Kidney epithelial cell (primary cell): ENCODE results near the gene MED13L. TPM values are rescaled to one million over a fixed set of nuclear protein-coding genes. Genes with fewer than 3 reads are reported as not detected.

ENCODE experiments used
- DNase-seq: peaks from one replicate; pipeline ENCODE4 v3.0.0-alpha.2; 2010; ENCODE audit warnings: low read depth
- H3K27me3 ChIP-seq: 2 replicates; pipeline ENCODE4 v1.6.0; 2011; ENCODE audit warnings: low read length; ENCODE audit not compliant: control insufficient read depth, insufficient read depth
- H3K36me3 ChIP-seq: 2 replicates; pipeline ENCODE4 v1.5.1; 2011; ENCODE audit warnings: low read length; ENCODE audit not compliant: control insufficient read depth, insufficient read depth
- H3K4me3 ChIP-seq: 2 replicates; pipeline ENCODE4 v1.5.1; 2011; ENCODE audit warnings: low read depth, mild to moderate bottlenecking, control low read depth, low read length
- CTCF ChIP-seq: IDR thresholded peaks from 2 replicates; pipeline ENCODE4 v1.5.1; 2011; ENCODE audit warnings: mild to moderate bottlenecking, moderate library complexity, low read length, control low read depth, inconsistent platforms; ENCODE audit not compliant: insufficient read depth, poor library complexity, severe bottlenecking
- total RNA-seq: library from RNA; depleted of rRNA; stranded (reverse); fragments of >200 nt; gene quantifications from 2 replicates; pipeline ENCODE4 v1.2.3, GENCODE V29; 2015

Gene MED13L
- total RNA-seq, 1 donor from 2014 or later: 45.9 TPM

DNA sequence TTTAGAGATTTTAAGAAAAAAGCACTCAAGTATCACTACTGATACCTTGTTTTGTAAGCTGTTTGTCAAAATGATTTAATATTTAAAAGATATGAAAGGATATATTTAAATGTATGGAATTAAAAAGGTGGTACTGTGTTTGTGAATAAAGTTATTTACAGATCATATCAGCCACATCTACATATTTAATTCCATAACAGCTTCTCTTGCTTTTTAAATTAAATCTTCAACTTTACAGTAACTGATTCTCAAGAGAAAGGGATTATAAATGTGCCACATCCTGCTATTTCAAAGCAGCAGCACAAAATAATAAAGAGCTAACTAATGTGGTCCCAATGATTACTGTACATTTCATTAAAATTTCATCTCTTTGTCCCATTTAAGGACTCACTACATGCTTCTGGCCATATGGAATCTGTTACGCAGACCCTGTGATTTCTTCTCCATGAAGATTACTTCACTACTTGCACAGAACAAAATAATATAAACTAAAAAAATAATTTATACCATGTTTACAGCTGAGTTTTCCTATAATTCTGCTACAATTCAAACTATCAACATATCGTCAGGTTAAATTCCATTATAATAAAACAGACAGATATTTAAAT lies 117.8 kb downstream of the MED13L start:
- TF ChIP-seq CTCF: no peak
- no peak for DNase-seq
- Histone ChIP-seq H3K4me3 (no peak overlapping the region), H3K27me3 (no peaks in the 10 kb centered on the region), H3K36me3 (no peaks in the 10 kb centered on the region)

- H3K36me3 ChIP-seq: no peaks in the 10 kb centered on the region
- H3K27me3 ChIP-seq: no peaks in the 10 kb centered on the region
- no peak for TF ChIP-seq CTCF
- DNase-seq: no peak
- no peak overlapping the region for H3K4me3 ChIP-seq
These were observed 118.3 kb downstream of the MED13L start for GRCh38 chr12:116159175-116159574.

DNA sequence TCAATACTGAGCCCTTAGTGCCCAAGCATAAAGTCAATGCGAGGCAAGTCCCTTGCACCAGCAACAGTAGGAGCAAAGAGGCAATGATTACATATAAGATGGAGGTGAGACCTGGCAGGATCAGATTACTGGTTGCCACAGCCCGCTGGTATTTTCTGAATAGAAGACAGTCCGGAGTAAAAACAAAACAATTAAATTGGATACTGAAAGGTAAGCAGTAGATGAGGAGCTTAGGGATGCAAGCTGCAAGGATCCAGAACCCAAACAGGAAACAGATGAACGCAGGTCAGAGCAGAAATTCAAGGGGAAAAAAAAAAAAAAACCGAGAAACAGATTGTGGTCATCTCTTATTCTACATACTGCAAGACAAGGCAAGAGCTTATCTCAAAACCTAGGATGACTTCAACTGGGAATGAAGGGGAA lies 119.6 kb downstream of the MED13L start:
- H3K36me3 ChIP-seq: no peaks in the 10 kb centered on the region
- no peak for DNase-seq
- no peak for TF ChIP-seq CTCF
- H3K27me3 ChIP-seq: no peaks in the 10 kb centered on the region
- H3K4me3 ChIP-seq: no peak overlapping the region

DNA sequence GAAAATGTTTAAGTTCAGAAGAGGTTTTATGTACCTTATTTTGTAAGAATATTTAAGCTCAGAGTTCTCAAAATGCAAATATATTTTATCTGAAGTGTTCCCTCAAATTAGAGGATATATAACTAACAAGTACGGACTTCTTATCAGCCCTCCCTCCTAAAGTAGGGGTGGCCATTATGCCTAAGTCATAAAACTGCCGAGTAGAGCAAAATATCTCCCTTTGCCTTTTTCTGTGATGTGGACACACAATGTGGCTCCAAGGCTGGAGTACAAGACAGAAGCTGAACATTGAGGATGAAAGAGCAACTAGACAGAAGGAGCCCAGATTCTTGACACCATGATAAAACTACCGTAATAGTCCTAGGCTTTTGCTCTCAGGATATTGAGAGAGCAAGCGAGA lies 120.9 kb downstream of the MED13L start:
- Histone ChIP-seq H3K4me3 (no peak overlapping the region), H3K36me3 (no peaks in the 10 kb centered on the region), H3K27me3 (no peaks in the 10 kb centered on the region)
- no peak for TF ChIP-seq CTCF
- DNase-seq: no peak

- Histone ChIP-seq H3K4me3 (no peak overlapping the region), H3K27me3 (no peaks in the 10 kb centered on the region), H3K36me3 (no peaks in the 10 kb centered on the region)
- TF ChIP-seq CTCF: no peak
- no peak for DNase-seq
These were observed 122.1 kb downstream of the MED13L start for GRCh38 chr12:116155383-116155782.

DNA sequence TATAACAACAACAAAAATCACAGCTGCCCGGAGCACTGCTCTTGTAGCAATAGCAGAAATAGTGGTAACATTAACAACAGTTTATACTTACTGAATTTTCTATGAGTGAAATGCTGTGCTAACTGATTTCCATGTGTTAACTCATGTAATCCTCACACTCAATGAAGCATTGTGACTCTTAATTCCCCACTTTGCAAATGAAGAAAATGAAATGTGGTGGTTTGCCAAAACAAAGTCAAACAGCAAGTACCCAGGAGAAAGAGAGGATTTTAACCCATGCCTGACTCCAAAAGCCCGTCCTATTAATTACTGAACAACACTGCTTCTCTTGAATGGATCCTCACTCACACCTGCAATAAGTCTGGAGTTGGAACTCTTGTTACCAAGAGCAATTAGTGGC lies 123.5 kb downstream of the MED13L start:
- Histone ChIP-seq H3K4me3 (no peak overlapping the region), H3K27me3 (no peaks in the 10 kb centered on the region), H3K36me3 (no peaks in the 10 kb centered on the region)
- DNase-seq: no peak
- no peak for TF ChIP-seq CTCF
